ENCODE measurements around the gene ZNG1F.
"Not testable (repeated sequence)": the region's sequence is repeated elsewhere in the genome, so short reads cannot be mapped to it uniquely, and the experiment has no call there.

The ZNG1F gene

DNA sequence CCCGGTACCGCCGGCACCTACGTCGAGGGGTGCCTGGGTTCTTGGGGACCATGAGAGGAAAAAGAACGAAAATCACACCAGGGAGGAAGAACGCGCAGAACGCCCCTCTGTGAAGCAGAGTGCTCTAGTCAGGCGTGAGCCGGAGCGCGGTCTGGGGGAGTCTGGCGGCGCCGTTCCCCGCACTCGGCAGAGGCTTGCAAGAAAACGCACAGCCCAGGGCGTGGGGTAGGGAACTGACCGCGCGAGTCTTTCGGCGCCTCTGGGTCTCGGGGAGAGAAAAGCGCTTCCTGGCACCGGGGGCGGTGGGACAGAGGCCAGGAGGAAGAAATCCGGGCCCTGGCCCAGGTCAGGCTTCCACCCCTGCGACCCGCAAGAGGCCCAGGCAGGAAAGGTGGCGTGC lies 65.3 kb downstream of the ZNG1F start:
- in situ Hi-C loops (cut with MboI; ENCODE audit: low sequenced_read_pairs) = not testable (repeated sequence)

DNA sequence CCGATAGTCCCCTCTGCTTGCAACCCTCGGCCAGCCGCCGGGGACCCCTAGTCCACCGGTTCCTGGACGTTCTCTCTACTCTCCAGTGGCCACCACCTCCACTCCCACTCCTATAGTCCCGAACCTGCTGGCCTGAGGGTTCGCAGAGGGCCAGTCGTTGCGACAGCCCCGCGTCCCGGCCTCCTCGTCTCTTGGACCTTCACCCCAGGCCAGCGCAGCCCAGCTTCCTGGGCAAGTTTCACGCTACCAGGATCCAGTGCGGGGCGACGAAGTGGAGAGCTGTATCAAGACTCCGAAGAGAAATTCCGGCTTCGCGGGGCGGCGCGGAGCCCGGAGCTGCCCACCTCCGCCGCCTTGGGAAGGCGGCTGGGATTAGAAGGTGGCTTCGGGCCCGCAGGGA lies 65.7 kb downstream of the ZNG1F start:
- in situ Hi-C loops (cut with MboI; ENCODE audit: low sequenced_read_pairs) = not testable (repeated sequence)

DNA sequence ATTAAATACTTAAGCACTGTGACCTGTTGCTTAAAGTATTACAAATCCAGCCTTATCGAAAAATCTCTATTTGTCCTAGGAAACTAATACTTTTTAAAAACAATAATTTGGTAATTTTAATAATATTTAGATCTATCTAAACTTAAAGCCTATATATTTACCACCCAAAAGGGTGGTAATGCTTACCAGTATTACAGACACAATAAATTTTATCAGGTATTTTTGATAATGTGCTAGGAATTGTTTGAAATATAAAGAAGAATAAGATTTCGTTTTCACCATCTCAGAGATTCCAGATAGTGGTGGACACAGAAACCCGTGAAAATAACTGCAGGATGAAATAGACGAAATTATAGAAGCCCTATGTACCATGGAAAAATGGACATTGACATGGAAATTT lies 68.4 kb downstream of the ZNG1F start:
- in situ Hi-C loops (cut with MboI; ENCODE audit: low sequenced_read_pairs) = not testable (repeated sequence)

DNA sequence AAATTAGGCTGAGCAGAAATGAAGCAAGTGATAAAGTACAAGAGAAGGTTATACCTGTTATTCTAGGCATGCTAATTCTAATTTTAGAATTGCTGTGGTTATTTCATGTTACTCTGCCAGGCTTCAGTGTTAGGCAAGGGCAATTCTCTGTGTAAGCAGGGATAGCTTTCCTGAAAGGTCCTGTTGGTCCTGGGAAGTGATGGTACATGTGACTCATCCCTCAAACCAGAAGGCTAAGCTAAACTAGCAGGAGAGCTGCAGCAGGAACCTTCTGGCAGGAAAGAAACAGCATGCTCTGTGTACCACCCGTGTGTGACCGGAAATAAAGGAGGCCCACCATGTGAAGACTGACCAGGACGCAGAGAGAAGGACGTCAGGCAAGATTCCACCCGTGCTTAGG lies 69.4 kb downstream of the ZNG1F start:
- in situ Hi-C loops (cut with MboI; ENCODE audit: low sequenced_read_pairs) = not testable (repeated sequence)

DNA sequence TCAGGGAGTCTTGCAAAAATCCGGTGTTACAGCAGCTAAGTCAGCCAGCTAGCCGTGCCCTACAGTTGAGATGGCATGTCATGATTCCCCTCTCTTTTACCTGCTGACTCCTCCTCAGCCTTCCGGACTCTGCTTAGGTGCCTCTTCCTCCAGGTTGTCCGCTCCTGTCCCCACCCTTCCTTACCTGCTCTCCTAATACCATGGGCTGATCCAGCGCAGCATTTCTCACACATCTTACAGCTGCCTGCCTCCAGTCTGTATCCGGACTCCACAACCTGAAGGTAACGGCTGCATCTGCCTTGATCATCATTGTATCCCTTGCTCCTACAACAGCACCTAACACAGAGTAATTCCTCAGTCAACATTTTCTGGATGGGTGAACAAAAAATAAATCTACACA lies 69.8 kb downstream of the ZNG1F start:
- in situ Hi-C loops (cut with MboI; ENCODE audit: low sequenced_read_pairs) = not testable (repeated sequence)

DNA sequence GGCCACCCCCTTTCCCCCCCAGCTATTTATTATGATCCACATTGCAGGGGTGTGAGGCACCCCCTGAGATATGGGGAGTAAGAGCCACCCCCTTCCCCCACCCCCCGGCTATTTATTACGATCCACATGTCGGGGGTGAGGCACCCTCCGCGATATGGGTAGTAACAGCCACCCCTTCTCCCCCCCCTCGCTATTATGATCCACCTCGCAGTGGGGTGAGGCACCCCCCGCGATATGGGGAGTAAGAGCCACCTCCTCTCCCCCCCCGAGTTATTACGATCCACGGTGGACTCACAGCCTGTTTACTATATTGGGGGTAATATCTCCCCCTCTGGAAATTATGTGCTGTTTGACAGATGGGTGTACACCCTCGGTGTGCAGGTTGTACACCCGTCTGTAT lies 75.8 kb downstream of the ZNG1F start:
- in situ Hi-C loops (cut with MboI; ENCODE audit: low sequenced_read_pairs) = not testable (repeated sequence)

DNA sequence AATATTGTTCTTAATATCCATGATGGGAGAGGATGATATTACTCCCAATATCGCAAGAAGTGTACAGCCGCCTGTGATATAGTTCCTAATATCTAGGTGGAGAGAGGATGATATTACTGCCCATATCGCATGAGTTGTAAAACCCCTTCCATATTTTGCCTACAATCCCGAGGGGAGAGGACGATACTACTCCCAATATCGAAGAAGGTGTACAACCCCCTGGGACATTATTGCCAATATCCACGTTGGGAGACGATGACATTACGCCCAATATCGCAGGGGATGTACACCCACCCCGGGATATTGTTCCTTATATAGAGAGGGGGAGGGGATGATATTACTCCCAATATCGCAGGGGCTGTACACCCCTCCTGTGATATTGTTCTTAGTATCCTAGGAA lies 77.7 kb downstream of the ZNG1F start:
- in situ Hi-C loops (cut with MboI; ENCODE audit: low sequenced_read_pairs) = not testable (repeated sequence)

DNA sequence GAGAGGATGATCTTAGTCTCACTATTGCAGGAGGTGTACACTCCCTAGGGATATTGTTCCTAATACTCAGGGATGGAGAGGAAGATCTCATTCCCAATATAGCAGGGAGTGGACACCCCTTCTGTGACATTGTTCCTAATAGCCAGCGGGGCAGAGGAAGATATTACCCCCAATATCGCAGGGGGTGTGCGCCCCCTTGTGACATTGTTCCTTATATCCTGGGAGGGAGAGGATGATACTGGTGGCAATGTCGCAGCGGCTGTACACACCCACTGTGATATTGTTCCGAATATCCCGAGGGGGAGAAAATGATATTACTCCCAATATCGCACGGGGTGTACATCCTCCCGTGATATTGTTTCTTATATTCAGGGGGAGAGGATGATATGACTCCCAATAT lies 78.2 kb downstream of the ZNG1F start:
- in situ Hi-C loops (cut with MboI; ENCODE audit: low sequenced_read_pairs) = not testable (repeated sequence)

DNA sequence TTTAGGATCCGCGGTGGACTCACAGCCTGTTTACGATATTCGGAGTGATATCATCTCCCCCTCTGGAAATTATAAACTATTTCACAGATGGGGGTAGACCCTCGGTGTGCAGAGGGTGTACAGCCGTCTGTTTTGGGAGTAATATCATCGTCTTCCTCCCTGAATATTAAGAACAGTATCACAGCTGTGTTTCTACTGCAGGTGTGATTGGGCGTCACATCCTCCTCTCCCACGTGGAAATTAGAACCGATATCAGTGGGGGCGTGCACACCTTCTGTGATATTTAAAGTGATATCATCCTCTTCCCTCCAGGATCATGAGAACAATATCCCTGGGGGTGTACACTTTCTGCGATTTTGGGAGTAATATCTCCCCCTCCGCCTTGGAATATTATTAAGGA lies 79.9 kb downstream of the ZNG1F start:
- in situ Hi-C loops (cut with MboI; ENCODE audit: low sequenced_read_pairs) = not testable (repeated sequence)

DNA sequence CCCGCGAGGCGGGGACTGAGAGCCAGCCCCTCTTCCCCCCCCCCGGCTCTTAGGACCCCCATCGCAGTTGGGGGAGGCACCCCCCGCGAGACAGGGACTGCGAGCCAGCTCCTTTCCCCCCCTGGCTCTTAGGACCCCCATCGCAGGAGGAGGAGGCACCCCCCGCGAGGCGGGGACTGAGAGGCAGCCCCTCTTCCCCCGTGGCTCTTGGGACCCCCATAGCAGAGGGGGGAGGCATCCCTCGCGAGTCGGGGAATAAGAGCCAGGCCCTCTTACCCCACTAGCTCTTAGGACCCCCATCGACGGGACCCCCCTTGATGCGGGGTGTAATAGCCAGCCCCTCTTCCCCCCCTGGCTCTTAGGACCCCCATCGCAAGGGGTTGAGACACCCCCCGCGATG lies 80.3 kb downstream of the ZNG1F start:
- in situ Hi-C loops (cut with MboI; ENCODE audit: low sequenced_read_pairs) = not testable (repeated sequence)

DNA sequence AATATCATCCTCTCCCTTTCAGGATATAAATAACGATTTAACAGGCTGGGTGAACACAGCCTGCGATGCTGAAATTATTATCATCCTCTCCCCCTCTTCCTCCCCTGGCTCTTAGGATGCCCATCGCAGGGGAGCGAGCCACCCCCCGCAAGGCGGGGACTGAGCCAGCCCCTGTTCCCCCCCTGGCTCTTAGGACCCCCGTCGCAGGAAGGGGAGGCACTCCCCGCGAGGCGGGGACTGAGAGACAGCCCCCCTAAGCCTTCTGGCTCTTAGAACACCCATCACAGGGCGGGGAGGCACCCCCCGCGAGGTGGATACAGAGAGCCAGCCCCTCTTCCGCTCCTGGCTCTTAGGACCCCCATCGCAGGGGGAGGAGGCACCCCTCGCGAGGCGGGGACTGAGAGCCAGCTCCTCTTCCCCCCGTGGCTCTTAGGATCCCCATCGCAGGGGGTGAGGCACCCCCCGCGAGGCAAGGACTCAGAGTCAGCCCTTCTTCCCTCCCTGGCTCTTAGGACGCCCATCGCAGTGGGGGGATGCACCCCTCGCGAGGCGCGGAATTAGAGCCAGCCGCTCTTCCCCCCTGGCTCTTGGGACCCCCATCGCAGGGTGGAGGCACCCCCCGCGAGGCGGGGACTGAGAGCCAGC lies 82.5 kb downstream of the ZNG1F start:
- in situ Hi-C loops (cut with MboI; ENCODE audit: low sequenced_read_pairs) = not testable (repeated sequence)

DNA sequence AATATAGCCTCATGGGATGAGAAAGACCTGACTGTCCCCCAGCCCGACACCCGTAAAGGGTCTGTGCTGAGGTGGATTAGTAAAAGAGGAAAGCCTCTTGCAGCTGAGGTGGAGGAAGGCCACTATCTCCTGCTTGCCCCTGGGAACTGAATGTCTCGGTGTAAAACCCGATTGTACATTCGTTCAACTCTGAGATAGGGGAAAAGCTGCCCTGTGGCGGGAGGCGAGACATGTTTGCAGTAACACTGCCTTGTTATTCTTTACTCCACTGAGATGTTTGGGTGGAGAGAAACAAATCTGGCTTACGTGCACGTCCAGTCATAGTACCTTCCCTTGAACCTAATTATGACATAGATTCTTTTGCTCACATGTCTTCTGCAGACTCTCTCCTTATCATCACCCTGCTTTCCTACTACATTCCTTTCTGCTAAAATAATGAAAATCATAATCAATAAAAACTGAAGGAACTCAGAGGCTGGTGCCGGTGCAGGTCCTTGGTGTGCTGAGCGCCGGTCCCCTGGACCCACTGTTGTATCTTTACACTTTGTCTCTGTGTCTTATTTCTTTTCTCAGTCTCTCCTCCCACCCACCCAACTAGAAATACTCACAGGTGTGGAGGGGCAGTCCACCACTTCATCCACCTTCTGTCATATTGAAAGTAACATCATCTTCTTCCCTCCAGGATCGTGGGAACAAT lies 83.4 kb downstream of the ZNG1F start:
- in situ Hi-C loops (cut with MboI; ENCODE audit: low sequenced_read_pairs) = not testable (repeated sequence)

DNA sequence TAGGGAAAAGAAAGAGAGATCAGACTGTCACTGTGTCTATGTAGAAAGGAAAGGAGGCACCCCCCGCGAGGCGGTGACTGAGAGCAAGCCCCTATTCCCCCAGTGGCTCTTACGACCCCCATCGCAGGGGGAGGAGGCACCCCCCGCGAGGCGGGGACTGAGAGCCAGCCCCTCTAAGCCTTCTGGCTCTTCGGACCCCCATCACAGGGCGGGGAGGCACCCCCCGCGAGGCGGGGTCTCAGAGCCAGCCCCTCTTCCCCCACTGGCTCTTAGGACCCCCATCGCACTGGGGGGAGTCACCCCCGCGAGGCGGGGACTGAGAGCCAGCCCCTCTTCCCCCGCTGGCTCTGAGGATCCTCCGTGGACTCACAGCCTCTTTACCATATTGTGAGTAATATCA lies 84.6 kb downstream of the ZNG1F start:
- in situ Hi-C loops (cut with MboI; ENCODE audit: low sequenced_read_pairs) = not testable (repeated sequence)

DNA sequence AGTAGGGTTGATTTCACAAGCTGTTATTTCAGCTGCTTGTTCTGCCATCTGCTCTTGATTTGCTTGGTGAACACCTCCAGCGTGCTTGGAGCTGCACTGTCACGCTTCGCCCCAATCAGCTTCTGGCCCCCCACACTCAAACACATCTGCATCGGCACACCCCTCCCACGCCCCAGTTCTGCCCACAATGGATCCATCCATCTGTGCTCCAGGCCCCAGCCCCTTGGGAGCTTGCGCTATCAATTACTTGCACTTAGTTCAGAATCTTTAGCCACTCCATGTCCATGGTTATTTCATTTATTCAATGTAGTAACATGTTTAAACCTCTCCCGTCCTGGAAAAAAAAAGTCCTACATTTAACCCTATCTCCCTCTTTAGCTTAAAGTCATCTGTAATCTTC lies 88.6 kb downstream of the ZNG1F start:
- in situ Hi-C loops (cut with MboI; ENCODE audit: low sequenced_read_pairs) = not testable (repeated sequence)

DNA sequence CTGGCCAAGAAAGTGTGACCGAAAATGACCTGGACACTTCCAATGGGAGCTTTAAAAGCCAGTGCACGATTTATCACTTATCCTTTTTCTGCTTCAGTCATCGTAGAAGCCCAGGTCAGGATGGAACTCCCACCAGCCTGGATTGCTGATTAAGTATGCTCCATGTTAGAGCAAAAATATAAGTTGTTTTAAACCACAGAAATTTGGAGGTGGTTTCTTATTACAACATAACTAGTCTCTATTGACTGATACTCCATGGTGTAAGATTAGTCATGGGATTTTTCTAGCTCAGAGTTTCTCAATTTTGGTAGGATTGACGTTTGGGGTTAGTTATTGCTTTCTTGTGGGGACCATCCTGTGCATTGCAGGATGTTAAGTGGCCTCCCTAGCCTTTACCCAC lies 90.4 kb downstream of the ZNG1F start:
- in situ Hi-C loops (cut with MboI; ENCODE audit: low sequenced_read_pairs) = not testable (repeated sequence)

DNA sequence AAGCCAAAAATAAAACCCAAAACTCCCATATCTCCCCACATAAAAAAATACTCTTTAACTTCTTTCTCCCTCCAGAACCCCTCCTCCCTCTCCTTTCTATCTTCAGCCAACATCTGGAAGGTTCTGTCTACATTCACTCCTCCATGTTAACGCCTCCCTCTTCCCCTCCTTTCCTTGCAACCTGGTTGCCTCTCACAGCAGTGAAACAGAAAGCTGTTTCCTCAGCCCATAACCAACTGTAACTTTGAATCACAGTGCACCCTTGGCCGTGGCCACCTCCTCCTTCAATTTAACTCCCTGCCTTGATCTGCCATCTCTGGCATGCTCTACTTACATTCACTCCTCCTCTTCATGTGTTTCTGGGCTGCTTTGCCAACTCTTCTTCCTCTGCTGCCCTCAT lies 94.1 kb downstream of the ZNG1F start:
- in situ Hi-C loops (cut with MboI; ENCODE audit: low sequenced_read_pairs) = not testable (repeated sequence)

DNA sequence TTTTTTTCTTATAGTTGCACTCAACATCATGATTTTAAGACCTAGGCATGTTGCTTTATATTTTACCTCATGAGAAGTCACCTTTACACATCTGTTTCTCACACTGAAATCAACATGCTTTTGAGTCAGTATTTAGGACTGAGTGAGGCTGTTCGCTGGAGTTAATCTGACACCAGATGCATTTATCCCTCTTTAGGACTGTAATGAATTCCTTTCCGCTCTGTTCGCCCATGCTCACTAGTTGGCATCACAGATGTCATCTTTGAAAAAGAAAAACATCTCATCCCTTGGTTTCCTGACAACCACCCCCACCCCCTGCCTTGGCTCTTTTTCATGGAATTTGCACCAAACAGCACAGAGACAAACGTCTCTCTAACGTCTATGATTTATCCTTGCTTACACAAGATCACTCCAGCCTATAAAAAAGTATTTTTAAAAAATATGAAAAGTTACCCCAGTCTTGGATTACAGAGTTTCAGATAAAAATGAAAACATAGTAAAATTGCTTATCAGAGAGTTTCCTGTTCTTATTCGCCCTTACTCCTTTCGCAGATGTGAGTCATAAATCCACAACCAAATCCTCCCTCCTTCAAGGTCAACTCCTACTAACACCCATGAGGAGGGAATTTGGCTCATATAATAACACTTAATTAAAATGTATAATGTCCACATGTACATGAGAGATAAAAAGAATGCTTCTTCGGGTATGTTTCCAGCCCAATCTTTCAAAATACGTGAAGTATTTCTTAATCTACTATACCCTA lies 94.9 kb downstream of the ZNG1F start:
- in situ Hi-C loops (cut with MboI; ENCODE audit: low sequenced_read_pairs) = not testable (repeated sequence)

DNA sequence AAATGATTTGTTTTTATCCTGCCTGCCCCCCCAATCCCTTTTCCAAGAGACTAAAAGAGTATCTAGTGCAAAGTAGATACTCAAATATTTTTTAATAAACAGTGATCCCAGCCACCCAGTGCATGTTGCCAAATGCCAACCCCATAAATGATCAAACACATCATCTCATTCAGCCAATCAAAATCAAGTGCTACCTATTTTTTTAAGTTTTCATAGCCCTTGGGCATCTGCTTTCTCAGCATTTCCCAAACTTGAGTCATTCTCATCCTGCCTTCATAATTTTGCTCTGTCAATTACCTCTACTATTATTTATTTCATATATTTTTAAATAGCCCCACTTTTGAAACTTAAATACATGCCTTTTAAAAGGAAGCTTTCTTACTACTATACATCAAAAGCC lies 98.2 kb downstream of the ZNG1F start:
- in situ Hi-C loops (cut with MboI; ENCODE audit: low sequenced_read_pairs) = not testable (repeated sequence)

DNA sequence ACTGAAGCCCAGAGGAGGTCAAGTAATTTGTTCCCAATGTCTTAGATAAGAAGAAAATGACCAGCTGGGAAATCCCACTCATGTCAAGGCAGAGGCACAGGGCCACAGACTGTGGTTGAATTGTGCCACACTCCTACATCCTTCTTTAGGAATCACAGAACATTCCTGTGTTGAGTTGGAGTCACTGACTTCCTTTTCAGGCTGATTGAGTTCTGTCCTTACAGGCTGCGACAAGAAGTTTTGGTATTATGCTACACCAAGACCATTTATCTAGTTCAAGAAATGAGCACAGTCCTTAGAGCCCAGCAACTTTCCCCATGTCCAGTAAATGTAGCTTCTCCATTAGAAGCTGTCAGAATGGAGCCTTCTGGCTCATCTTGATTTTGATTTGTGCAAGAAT lies 98.7 kb downstream of the ZNG1F start:
- in situ Hi-C loops (cut with MboI; ENCODE audit: low sequenced_read_pairs) = not testable (repeated sequence)

DNA sequence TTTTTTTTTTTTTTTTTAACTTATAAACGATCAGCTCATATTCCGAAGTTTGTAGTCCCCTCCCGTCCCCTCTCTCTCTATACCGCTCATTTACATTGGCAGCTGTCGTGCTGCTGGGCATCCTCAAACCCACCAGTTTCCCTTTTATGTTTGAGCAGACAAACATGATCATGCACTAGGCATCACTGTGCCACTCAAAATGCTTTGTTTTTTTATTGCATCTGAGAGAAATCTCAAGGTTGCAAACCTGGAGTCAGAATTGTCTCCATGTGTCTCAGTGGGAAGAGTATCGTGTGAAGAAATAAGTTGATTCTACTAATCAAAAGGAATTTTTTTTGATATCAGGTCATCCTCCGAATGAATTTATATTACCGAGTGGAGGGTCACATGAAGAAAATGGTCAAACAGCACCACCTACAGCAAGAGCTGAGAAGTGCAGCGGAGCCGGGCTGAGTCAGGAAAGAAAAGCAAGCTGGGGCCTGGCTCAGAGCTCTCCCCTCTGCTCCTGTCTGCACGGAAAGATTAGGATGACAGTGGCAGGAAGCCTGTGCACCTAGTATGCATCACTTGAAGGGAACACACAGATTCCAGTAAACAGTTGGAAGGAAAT lies 100.6 kb downstream of the ZNG1F start:
- in situ Hi-C loops (cut with MboI; ENCODE audit: low sequenced_read_pairs) = not testable (repeated sequence)

DNA sequence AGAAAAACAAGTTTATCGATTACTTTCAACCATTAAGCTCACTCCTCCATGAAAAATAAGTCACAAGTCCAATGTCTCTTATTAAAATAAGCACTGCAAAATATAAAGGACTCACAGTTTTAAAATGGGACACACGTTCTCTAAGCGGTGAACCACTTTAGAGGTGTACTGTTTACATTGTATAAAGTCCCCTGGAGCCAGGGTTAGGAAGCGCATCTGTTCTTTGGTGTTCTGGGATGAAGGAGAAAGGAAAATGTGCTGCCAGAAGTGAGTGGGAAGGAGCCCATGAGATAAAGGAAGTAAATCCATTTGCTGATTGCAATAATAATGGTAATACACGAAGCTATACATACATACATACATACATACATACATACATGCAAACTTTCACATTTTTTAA lies 101.2 kb downstream of the ZNG1F start:
- in situ Hi-C loops (cut with MboI; ENCODE audit: low sequenced_read_pairs) = not testable (repeated sequence)

Data from HL-60/S4 treated with retinoic acid at 250 ng/mL for 4 days and 3 days (cell line).